HG03280 (cell line): ENCODE data around the gene BGLAP.

ENCODE experiments used
- ATAC-seq: cut with Tn5 transposase; IDR thresholded peaks from one replicate; pipeline ENCODE4 v1.9.1; 2021; ENCODE audit warnings: mild to moderate bottlenecking, moderate library complexity; ENCODE audit not compliant: unreplicated experiment

Gene BGLAP

DNA sequence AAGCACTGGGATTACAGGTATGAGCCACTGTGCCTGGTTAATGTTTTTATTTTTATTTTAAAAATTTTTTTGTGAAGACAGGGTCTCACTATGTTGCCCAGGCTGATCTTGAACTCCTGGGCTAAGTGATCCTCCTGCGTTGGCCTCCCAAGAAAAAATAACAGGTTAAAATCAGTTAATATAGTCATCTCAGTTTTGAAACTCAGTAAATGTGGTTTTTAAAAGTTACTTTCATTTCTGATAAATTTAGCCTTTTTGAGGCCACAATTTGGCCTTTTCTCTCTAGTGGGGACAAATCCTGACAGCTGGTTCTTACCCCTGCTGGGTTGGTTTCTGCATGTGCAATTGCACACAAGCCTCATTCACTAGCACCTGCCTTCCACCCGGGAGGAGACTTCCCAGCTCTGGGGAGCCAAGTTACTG lies 15.9 kb upstream of the BGLAP start:
- ATAC-seq: peak; percentile 71

DNA sequence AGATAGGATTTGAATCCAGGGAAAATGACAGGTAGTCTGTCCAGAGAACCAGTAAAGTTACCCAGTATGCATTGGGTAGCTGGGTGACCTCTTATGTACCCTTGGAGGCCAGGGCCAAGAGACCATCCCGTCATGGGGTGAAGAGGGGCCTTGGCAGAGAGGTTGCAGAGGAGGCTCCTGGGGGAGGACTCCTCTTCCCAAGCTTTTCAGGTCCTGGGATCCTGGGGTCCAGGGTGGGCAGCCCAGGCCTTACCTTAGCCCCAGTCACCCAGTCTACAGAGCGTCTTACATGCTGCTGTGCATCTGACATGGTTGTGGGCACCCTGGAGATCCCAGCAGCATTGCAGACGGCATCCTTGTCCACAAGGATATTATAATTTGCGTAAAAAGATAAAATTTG lies 15.2 kb upstream of the BGLAP start:
- peak; percentile 8 for ATAC-seq

DNA sequence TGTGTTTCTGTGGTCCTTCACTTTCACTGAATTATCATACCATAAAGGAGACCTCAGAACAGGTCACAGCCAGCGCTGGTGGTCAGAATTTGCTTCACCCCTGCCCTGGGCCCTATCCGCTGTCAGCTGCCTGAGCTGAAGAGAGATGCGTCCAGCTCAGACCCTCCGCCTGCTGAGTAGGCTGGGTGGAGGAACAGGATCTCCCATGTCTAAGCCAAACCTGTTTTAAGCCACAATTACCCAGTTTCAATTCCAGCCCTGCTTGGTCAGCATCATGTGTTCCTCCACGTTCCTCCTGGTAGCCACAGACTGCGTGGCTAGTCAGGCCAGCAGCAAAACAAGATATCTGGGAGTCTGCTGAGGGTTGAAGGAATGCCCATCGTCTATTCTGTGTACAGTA lies 13.5 kb upstream of the BGLAP start:
- no peak for ATAC-seq

DNA sequence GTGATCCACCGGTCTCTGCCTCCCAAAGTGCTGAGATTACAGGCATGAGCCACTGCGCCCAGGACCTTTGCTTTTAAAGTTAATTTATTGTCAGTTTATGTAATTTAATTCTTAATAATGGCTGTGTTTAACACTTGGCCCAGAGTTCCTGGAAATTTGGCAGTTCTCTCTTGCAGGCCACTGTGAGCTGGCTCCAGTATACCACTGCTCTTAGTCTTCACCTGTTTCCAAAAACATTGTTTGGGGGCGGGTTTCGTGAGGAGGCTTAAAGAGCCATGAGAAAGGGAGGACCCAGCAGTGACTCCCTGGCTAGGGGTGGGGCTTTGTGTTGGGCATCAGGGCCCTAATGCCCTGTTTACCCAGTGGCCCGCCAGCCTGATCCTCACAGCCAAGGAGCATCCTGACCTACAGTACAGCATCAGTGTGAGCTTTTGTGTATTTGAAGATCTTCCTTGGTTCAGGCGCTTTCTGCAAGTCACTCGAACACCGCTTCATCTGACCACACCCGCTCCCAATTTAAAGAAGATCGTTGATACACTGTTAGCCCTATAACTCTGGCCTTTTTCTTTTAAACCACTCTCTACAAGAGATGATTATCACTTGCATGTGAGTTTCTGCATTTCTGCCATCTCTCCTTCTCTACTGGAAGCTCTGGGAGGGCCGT lies 12.0 kb upstream of the BGLAP start:
- no peak for ATAC-seq

DNA sequence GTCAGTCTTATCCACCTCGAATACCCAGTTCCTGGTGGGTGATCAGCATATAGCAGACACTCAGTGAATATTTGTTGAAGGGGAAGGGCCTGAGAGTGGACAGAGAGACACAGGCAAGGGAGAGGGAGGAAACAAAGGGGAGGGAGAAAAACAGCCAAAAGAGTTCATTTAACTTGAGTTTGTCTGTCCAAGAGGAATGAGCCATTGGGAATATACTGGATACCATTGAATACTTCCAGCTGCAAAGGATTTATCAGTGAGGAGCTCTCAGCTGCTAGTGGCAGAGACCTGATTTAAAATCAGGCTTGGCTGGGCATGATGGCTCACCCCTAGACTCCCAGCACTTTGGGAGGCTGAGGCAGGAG lies 11.5 kb upstream of the BGLAP start:
- ATAC-seq: no peak

DNA sequence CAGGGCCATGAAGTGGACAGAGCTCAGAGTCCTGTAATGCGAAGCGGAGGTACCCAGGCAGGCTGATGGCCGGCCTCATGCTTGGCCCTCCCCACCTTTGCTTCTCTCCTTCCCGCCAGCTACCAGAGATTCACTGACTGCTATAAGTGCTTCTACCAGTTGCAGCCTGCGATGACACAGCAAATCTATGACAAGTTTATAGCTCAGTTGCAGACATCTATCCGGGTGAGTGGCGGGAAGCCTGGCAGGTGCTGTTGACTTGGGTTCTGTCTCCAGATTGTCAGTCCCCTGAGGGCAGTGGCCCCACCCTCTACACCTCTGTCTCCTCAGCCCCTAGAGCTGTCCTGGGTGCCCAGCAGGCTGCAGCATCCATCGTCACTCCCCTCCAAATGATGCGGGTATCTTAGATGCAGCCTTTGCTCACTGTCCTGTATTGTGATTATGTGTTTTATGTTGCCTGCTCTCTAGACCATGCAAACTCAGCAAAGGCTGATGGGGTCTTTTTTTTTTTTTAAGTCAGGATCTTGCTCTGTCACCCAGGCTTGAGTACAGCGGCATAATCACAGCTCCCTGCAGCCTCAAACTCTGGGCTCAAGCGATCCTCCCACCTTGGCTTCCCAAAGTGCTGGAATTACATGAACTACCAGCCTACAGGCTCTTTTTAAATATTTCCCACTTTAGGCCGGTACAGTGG lies 9.6 kb upstream of the BGLAP start:
- ATAC-seq: no peak

- no peak for ATAC-seq
Measured at GRCh38 chr1:156233426-156234127, 8.4 kb upstream of the BGLAP start.

DNA sequence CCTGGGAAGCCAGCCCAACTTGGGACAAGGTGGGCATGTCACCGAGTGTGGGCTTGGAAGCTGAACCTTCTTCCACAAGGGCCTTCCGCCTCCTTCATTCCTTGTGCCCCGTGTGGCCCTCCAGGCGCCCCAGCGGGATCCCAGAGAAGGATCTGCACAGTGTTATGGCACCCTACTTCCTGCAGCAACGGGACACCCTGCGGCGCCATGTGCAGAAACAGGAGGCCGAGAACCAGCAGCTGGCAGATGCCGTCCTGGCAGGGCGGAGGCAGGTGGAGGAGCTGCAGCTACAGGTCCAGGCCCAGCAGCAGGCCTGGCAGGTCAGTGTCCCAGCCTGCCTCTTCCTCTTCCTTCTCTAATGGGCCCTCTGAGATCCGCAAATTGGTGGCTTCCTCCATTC lies 5.8 kb upstream of the BGLAP start:
- no peak for ATAC-seq

DNA sequence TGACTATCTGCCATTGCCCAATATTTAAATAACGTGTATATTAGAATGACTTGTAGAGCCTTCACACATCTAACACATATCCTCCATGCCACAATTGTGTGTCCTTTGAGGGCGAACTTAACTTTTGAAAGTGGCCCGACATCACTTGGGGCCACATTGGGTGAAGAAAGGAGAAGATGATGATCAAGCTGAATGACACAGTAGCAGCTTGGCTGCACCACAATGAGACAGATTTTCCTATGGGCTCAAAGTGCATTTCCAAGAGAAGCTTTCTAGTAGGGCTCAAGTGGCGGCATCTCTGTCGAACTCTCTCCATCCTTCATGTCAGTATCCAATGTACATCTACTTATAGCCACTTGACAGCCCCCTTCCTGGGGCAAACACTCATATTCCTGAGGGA lies 3.7 kb upstream of the BGLAP start:
- no peak for ATAC-seq

DNA sequence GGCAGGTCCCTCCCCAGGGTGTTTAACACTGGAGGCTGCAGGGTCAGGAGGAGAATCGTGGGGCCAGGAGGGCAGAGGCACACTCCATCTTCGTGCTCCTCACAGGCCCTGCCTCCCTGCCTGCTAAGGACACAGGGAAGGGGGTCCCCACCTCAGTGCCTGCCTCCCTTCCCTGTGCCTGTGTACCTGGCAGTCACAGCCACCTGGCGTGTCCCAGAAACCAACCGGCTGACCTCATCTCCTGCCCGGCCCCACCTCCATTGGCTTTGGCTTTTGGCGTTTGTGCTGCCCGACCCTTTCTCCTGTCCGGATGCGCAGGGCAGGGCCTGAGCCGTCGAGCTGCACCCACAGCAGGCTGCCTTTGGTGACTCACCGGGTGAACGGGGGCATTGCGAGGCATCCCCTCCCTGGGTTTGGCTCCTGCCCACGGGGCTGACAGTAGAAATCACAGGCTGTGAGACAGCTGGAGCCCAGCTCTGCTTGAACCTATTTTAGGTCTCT lies 623 bp upstream of the BGLAP start:
- ATAC-seq: no peak

DNA sequence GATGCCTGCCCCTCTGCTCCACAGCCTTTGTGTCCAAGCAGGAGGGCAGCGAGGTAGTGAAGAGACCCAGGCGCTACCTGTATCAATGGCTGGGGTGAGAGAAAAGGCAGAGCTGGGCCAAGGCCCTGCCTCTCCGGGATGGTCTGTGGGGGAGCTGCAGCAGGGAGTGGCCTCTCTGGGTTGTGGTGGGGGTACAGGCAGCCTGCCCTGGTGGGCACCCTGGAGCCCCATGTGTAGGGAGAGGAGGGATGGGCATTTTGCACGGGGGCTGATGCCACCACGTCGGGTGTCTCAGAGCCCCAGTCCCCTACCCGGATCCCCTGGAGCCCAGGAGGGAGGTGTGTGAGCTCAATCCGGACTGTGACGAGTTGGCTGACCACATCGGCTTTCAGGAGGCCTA lies 754 bp downstream of the BGLAP start:
- ATAC-seq: no peak

GRCh38 chr1:156244126-156244525 lies 2.1 kb downstream of the BGLAP start:
- ATAC-seq: no peak

DNA sequence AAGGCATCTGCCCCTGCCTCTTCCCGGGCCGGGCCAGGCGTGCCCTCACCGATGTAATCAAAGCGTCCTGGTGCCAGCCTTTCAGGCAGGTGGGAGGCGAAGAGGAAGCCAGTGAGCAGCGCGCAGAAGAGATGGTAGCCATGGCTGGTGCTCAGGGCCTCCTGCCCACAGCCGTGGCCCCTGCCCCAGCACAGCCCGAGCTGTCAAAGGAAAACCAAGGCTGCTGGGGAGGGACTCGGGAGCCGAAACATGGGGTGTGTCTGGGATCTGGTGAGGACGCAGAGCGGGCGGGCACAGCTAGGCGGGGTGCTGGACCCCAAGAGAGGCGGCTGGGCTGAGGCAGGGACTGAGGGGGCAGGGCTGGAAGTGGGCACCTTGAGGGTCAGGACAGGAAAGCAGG lies 2.7 kb downstream of the BGLAP start:
- ATAC-seq: no peak

DNA sequence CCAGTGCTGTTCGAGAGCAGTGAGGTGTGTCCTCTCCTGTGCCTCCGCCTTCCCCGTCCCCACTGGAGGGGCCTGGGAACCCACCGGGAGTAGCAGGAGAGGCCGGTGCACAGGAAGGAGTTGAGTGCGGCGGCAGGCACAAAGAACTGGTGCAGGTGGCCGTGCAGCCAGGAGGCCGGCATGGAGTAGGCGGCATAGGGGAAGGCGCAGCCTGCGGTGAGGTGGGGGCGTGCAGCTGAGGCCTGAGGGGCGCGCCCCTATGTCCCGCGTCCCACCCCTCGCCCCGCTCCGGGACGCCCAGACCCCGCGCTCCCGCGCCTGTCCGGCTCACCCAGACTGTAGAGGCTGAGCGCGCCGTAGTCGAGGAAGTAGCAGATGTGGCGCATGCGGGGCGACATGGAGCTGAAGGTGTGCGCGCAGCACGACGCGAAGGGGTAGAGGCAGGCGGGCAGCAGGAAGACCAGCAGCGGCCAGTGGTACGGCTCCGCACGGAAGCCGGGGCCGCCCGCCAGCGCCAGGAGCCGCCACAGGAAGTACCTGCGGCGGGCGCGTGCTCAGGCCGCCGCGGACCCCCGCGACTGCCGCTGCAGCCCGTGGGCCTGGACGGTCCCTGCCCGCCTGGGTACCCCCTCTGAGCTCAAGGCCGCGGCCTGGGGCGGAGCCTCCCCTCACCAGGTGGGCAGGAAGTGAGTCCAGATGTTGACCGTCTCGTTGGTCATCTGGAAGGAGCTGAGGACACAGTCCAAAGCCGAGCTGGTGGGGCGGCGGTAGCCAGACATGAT lies 3.7 kb downstream of the BGLAP start:
- no peak for ATAC-seq

DNA sequence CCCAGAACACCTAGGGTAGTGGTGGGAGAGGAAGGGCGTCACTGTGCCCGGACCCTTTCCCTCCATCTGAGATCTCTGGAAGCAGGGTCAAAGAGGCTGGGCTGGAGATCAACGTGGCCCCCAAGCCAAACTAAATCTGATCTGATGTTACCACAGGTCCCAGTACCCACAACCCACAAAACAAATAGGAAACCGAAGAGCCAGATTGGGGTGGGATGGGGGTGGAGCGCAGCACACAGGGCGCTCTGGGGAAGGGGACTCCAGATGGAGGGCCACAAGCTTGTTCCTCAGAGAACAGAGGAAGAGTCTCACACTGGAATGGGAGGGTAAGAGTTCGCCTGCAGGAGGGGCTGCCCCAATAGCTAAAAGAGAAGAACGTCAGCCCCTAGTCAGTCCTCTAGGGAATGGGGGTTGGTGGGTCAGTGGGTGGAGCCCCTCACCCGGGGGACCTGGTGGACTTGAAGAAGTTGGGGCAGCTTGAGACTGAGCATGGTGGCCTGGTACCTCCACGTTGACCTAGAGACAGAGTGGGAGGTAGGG lies 4.3 kb downstream of the BGLAP start:
- ATAC-seq: no peak

- ATAC-seq: no peak
Measured at GRCh38 chr1:156246781-156247459, 4.9 kb downstream of the BGLAP start.

DNA sequence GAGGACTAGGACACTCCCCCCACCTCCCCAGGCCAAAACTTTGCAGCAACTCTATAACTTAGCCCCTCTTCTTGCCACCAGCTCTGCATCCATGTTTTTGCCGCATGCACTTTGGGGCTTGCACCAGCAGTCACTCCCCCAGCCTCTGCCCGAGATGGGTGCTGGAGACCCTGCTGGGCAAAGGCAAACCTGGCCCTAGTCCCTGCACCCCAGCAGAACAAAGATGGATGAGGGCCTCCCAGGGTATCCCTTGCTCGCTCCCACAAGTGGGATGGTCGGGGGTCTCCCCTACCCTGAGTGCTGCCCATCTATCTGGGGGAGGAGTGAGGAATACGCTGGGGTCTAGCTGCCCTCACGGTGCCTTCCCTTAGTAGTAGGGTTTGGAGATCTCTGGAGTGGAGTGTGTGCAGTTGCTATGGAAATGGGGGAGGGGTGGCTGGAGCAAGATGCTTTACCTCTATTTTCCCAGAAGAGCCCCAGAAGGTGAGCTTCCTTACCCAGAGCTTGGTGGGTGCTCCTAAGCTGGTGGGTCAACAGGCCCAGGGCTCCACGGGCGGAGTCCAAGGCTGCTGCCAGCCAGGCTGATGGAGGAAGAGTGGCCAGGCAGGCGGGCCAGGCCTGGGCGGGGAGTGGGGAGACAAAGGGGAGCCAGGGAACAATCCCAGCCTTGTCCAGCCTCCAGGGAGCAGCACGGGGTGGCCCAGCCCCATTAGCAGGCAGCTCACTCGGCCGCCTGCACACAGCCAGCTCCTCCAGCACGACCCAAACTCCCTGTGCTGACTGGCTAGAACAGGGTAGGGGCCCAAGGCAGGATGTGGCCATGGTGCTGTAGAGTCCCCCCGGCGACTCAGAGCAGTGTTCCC lies 5.7 kb downstream of the BGLAP start, which contains the start of gene PAQR6:
Gene PAQR6, minus strand, starts transcription at position 597 of the 863 bp plus-strand sequence. CDS start 1,325 bp downstream, outside the sequence.
- no peak for ATAC-seq

DNA sequence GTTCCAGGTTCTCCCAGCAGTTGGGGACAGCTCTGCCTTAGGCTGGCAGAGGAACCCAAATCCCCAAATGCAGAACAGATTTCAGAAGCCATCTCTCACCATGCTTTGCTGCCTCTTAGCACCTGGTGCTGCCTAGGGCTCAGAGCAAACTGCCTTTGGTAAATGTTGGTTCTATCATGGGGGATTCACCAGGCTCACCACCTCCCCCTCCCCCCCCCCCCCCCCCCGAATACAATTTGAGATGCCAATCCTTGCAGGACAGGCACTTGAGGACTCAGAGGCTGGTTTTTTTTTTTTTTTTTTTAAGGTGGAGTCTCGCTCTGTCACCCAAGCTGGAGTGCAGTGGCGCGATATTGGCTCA lies 6.3 kb downstream of the BGLAP start:
- ATAC-seq: no peak

DNA sequence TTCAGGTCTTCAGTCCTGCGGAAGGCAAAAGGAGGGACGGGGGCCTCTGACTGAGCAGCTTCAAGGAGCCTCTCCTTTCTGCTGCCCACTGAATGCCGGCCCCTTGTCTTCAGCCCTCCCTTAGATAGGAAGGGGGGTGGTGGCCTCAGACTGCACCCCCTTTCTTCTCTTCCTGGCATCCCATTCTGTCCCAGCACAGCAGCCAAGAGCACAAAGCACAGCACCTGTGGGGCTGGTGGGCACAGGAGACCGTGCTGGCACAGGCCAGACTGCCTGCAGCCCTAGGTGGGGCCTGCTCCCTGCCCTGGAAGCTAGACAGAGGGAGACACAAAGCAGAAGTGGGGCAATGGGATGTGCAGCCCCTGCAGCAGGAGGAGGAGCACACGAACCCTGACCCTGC lies 7.6 kb downstream of the BGLAP start:
- ATAC-seq: no peak
